CD4-positive, alpha-beta T cell treated with Interleukin-15 for 1 hour (primary cell): Measurements from ENCODE around the gene MEP1B.
"Not testable (repeated sequence)": the region's sequence is repeated elsewhere in the genome, so short reads cannot be mapped to it uniquely, and the experiment has no call there.

Experiments used
- DNase-seq: peaks from one replicate; pipeline ENCODE4 v3.0.0-alpha.2; 2020

The MEP1B gene

GRCh38 chr18:32209685-32210445, 20.0 kb downstream of the MEP1B start:
- no peak for DNase-seq

- DNase-seq, result no peak
Observed at GRCh38 chr18:32213693-32214092, 23.9 kb downstream of the MEP1B start.

- no peak for DNase-seq
Observed at GRCh38 chr18:32216390-32216789, 26.6 kb downstream of the MEP1B start.

GRCh38 chr18:32219431-32220018, 29.7 kb downstream of the MEP1B start:
- DNase-seq, result no peak

- not testable (repeated sequence) for DNase-seq
Observed at GRCh38 chr18:32233348-32233747, 43.5 kb downstream of the MEP1B start.

GRCh38 chr18:32237049-32237448, 47.2 kb downstream of the MEP1B start:
- no peak for DNase-seq

GRCh38 chr18:32238635-32239268, 48.9 kb downstream of the MEP1B start:
- no peak for DNase-seq

- no peak for DNase-seq
Observed at GRCh38 chr18:32242395-32242794, 52.6 kb downstream of the MEP1B start.

- no peak for DNase-seq
Observed at GRCh38 chr18:32243358-32243757, 53.5 kb downstream of the MEP1B start.

GRCh38 chr18:32244881-32245280, 55.0 kb downstream of the MEP1B start:
- DNase-seq, result no peak

GRCh38 chr18:32249147-32249929, 59.5 kb downstream of the MEP1B start:
- no peak for DNase-seq

- no peak for DNase-seq
Observed at GRCh38 chr18:32251466-32251865, 61.6 kb downstream of the MEP1B start.

- no peak for DNase-seq
Observed at GRCh38 chr18:32252141-32252860, 62.5 kb downstream of the MEP1B start.

- no peak for DNase-seq
Observed at GRCh38 chr18:32255570-32255969, 65.7 kb downstream of the MEP1B start.

- DNase-seq, result no peak
Observed at GRCh38 chr18:32257084-32257785, 67.4 kb downstream of the MEP1B start.

- no peak for DNase-seq
Observed at GRCh38 chr18:32258148-32258547, 68.3 kb downstream of the MEP1B start.

GRCh38 chr18:32258558-32259204, 68.8 kb downstream of the MEP1B start:
- DNase-seq, result no peak

- no peak for DNase-seq
Observed at GRCh38 chr18:32259553-32259952, 69.7 kb downstream of the MEP1B start.

GRCh38 chr18:32261003-32261402, 71.2 kb downstream of the MEP1B start:
- DNase-seq, result no peak

- DNase-seq, result no peak
Observed at GRCh38 chr18:32262092-32262491, 72.3 kb downstream of the MEP1B start.

- no peak for DNase-seq
Observed at GRCh38 chr18:32264401-32264800, 74.6 kb downstream of the MEP1B start.

GRCh38 chr18:32267463-32267862, 77.6 kb downstream of the MEP1B start:
- no peak for DNase-seq
